HFFc6 (cell line): Measurements from ENCODE around the gene ZBTB7A. TPM values are rescaled to one million over a fixed set of nuclear protein-coding genes. Genes with fewer than 3 reads are reported as not detected.

ENCODE experiments used
- DNase-seq: peaks from one replicate; pipeline ENCODE4 v3.0.0-alpha.2; 2018
- H3K27ac Mint-ChIP-seq: 2 replicates; pipeline ENCODE4 v1.8.0; 2020; ENCODE audit warnings: mild to moderate bottlenecking, mixed read lengths
- H3K27me3 Mint-ChIP-seq: 2 replicates; pipeline ENCODE4 v1.8.0; 2021; ENCODE audit warnings: mild to moderate bottlenecking, moderate library complexity, mixed read lengths; ENCODE audit not compliant: insufficient read depth
- H3K36me3 Mint-ChIP-seq: 2 replicates; pipeline ENCODE4 v1.8.0; 2021; ENCODE audit warnings: low read depth, mixed read lengths
- H3K4me1 Mint-ChIP-seq: 2 replicates; pipeline ENCODE4 v1.8.0; 2020; ENCODE audit warnings: low read depth, mixed read lengths
- H3K4me3 Mint-ChIP-seq: 2 replicates; pipeline ENCODE4 v1.8.0; 2020; ENCODE audit warnings: mild to moderate bottlenecking, moderate library complexity, mixed read lengths
- H3K9me3 Mint-ChIP-seq: 2 replicates; pipeline ENCODE4 v1.8.0; 2020; ENCODE audit warnings: mild to moderate bottlenecking, mixed read lengths
- CTCF ChIP-seq: fragments of 200-600 bp; sonication (generic); IDR thresholded peaks from 2 replicates; pipeline ENCODE4 v1.5.0; 2021; ENCODE audit warnings: antibody characterized with exemption, mild to moderate bottlenecking
- total RNA-seq, 6 experiments: library from RNA; stranded (reverse); fragmentation: NEBNext Ultra II Directional; extraction: Animal tissue kit (Norgen Biotek cat#: 25700); gene quantifications; 2 replicates in 1 of 6; 3 replicates in 5 of 6; pipeline ENCODE4 v1.2.3, GENCODE V29; 2021

The ZBTB7A gene
- total RNA-seq, 6 experiments from 2014 or later = 40.8 to 47.6 (median 43.6) TPM

GRCh38 chr19:4029247-4029614 lies 37.5 kb downstream of the ZBTB7A start:
- no peak overlapping the region for H3K27ac Mint-ChIP-seq
- H3K4me1 Mint-ChIP-seq = no peaks in the 10 kb centered on the region
- no peak for DNase-seq
- H3K4me3 Mint-ChIP-seq = no peak overlapping the region
- no peak for TF ChIP-seq CTCF
- H3K9me3 Mint-ChIP-seq = no peaks in the 10 kb centered on the region
- peaks cover 10% of the 10 kb centered on the region for H3K27me3 Mint-ChIP-seq
- 0 out of 2 replicates have a peak, but pooled peaks cover 3% of the 10 kb centered on the region for H3K36me3 Mint-ChIP-seq

- H3K9me3 Mint-ChIP-seq = no peaks in the 10 kb centered on the region
- TF ChIP-seq CTCF = no peak
- H3K4me1 Mint-ChIP-seq = no peaks in the 10 kb centered on the region
- no peak overlapping the region for H3K27ac Mint-ChIP-seq
- H3K27me3 Mint-ChIP-seq = peaks cover 10% of the 10 kb centered on the region
- H3K4me3 Mint-ChIP-seq = no peak overlapping the region
- no peak for DNase-seq
- 0 out of 2 replicates have a peak, but pooled peaks cover 3% of the 10 kb centered on the region for H3K36me3 Mint-ChIP-seq
These were observed 38.1 kb downstream of the ZBTB7A start for GRCh38 chr19:4028334-4029246.

GRCh38 chr19:4027146-4027545 lies 39.6 kb downstream of the ZBTB7A start:
- Mint-ChIP-seq H3K27ac (no peak overlapping the region), H3K4me1 (no peaks in the 10 kb centered on the region), H3K4me3 (no peak overlapping the region), H3K36me3 (peaks cover 3% of the 10 kb centered on the region; the same call in 1 of the 2 replicates), H3K27me3 (peaks cover 10% of the 10 kb centered on the region), H3K9me3 (no peaks in the 10 kb centered on the region)
- DNase-seq = no peak
- TF ChIP-seq CTCF = no peak

- TF ChIP-seq CTCF = no peak
- Mint-ChIP-seq H3K27me3 (peaks cover 10% of the 10 kb centered on the region), H3K4me3 (no peak overlapping the region), H3K4me1 (no peaks in the 10 kb centered on the region), H3K9me3 (no peaks in the 10 kb centered on the region), H3K36me3 (peaks cover 3% of the 10 kb centered on the region; the same call in 1 of the 2 replicates), H3K27ac (no peak overlapping the region)
- no peak for DNase-seq
These were observed 41.4 kb downstream of the ZBTB7A start for GRCh38 chr19:4025317-4025716.

- Mint-ChIP-seq H3K36me3 (peaks cover 3% of the 10 kb centered on the region; the same call in 1 of the 2 replicates), H3K9me3 (no peaks in the 10 kb centered on the region), H3K27me3 (peaks cover 10% of the 10 kb centered on the region), H3K4me3 (no peak overlapping the region), H3K27ac (no peak overlapping the region), H3K4me1 (no peaks in the 10 kb centered on the region)
- TF ChIP-seq CTCF = no peak
- DNase-seq = no peak
These were observed 42.9 kb downstream of the ZBTB7A start for GRCh38 chr19:4023600-4024398.
